Measurements from ENCODE around the gene KRT80.
A peak's percentile ranks its signal among the peaks of the same experiment; 100 is the strongest.

Gene KRT80

DNA sequence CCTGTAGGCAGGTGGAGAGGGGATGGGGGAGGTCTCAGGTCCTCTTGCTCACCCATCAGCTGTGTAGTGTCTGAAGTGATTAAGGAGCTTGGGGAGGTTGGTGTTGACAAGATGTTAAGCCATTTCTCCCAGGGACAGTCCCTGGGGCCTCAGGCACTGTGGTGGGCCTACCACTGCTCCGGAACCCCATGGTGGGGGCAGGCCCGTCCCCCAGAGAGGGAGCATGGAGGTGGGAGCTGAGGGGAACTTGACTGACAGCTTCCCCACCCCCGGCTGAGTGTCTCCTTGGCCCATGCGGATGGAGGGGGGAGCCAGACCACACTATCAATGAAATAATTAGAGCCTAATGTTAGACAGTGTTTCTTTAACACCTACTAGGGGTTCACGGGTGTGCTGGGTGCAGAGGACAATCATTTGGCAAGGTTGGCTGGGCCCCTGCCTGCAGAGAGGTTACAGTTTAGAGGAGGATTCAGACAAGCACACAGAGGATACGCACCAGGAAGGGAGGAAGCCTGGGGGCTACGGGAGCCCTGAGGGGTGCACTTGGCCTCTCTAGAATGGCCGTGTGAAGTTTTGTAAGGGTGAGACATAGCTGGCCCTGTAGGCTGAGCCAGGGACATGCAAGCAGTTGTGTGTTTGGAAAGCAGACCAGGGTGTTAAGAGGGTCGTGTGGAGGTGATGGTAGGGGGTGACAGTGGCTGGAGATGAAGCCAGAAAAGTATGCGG lies 19.3 kb upstream of the KRT80 start:
- no peak for DNase-seq (ENCODE audit: low read depth)

DNA sequence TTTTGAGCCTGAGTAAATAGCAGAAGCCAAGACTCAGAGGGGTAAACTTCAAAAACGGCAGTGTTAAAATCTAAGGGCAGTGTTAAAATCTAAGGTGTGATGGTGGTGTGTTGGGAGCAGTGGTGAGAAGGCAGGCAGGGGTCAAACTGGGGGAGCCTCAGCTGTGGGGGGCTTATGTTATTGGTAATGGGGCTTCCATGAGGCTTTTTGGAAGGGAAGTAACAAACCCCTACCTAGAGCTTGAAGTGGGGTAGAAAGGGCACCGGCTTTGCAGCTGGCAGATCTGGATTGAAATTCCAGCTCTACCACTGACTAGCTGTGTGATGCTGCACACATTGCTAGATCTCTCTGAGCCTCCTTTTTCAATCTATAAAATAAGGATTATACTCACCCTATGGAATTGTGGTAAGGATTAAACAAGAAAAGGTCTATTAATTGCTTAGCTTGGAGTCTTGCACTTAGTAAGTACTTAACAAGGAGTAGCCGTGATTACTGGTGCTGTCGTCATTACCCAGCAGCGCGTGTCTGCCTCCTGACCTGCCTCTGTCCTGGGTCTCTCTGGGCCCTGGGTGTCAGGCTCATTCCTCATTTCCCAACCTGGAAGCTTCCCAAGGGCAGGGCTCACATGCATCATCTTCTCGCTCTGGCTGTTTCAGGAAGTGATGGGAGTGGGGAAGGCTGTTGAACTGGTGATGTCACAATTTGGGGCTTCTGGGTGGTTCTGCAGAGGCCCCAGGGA lies 18.5 kb upstream of the KRT80 start:
- DNase-seq (ENCODE audit: low read depth): no peak

DNA sequence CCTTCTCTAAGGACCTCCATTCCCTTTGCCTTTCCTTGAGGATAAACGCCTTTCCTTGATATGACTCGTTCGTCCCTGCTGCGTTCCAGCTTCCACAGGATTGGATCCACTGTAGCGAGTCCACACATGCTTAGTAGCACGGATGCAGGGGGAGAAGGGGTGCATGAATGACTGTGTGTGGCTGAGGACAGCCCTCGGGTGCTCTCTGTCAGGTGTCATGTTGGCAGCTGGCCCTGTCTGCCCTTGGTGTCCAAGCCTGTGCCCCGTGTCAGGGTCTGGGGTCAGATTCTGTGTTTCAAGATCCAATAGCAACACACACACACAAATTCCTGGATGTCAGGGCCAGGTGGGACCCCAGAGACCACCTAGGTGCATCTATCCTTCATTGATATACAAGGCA lies 17.5 kb upstream of the KRT80 start:
- no peak for DNase-seq (ENCODE audit: low read depth)

DNA sequence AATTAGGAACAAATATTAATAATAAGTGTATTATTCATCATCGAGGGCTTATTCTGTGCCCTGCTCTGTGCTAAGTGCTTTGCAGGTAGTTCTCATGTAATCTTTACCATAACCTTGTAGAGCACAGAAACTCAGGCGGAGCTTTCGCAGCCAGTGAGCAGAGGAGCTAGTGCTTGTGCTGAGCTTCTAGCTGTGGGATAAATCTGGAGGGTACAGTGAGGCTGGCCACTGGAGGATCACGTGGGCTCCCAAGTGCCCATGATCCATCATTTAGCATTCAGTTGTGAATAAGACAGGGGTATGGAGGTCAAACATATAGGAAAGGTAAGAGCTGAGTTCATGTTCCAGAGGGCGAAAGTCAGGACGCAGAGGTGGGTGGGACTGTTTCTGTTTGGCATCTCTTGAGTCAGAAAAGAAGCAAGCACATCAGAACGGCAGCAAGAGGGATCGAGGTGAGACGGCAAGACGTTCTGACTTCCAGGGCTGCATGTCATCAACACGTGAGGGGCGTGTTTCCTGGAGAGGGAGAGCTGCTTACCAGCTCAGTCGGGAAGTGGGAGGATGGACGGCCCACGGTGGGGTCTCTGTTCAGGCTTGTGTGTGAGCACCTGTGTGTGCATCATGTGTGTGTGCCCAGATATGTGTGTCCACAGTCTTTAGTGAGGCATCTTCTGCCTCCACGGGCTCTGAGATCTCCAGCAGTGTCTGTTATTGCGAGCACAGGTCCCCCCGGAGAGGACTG lies 16.8 kb upstream of the KRT80 start:
- DNase-seq (ENCODE audit: low read depth): no peak

DNA sequence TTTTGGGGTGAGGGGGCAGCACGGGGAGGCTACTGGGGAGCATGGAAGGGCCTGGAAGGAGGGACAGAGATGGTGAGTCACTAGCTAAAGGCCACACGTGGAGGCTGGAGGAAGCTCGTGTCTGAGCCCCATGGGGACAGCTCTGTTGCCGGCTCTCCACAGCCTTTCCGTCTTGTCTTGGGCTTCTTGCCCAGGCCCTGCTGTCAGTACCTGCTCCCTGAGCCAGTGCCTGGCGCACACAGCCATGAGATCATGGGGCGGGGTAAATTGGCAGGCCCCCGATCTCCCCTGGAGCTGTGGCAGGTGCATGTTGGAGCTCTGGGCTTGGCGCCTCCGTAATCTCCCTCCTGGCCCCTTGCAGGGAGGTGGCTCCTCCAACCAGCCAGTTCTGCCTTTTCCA lies 16.1 kb upstream of the KRT80 start:
- DNase-seq (ENCODE audit: low read depth): no peak

DNA sequence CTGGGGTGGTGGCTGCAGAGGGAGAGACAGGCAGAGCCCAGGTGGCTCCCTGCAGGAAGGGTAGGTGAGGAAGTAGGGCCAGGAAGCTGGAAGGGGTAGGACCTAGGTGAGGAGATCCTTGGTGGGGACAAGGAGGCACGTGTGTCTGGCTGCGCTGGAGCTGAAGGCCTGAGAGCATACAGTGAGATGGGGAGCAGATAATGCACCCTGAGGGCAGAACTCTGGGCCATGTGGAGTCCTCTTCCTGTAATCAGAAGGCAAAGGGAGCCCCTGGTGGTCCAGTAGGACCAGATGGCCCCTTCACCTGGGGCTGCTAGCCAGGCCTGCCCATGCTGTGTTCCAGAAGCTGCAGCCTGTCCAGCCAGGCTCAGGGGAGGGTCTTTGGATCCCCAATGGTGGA lies 15.3 kb upstream of the KRT80 start:
- no peak for DNase-seq (ENCODE audit: low read depth)

DNA sequence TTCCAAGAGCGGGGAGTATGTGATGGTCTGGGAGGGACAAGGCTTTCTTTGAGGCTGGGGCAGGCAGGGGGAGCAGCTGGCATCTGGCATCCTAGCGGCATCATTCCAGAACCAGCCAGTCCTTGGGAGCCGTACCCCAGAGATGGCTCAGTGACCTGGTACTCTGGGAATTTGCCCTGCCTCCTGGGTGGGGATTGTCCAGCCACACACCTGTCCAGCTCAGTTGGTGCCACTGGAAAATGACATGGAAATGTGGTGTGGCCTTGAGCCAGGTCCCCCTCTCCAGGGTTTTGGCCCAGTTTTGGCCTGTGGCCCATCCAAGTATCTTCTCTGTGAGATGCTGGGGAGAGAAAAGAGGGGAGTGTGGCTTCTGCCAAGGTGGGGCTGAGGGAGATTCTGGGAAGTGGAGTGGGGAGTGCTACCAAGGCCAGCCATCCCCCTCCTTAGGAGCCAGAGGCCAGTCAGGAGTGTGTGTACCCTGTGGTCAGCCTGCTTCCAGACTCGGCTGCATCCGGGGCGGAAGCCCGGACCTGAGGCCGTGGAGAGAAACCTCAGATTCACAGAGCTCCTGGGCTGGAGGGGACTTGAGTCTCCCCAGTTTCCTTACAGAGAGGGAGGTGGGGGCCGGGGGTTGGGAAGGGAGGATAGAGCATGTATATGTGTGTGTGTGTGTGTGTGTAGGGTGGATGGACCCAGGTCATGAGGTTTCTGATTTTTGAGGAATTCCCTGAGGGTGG lies 14.7 kb upstream of the KRT80 start:
- no peak for DNase-seq (ENCODE audit: low read depth)

DNA sequence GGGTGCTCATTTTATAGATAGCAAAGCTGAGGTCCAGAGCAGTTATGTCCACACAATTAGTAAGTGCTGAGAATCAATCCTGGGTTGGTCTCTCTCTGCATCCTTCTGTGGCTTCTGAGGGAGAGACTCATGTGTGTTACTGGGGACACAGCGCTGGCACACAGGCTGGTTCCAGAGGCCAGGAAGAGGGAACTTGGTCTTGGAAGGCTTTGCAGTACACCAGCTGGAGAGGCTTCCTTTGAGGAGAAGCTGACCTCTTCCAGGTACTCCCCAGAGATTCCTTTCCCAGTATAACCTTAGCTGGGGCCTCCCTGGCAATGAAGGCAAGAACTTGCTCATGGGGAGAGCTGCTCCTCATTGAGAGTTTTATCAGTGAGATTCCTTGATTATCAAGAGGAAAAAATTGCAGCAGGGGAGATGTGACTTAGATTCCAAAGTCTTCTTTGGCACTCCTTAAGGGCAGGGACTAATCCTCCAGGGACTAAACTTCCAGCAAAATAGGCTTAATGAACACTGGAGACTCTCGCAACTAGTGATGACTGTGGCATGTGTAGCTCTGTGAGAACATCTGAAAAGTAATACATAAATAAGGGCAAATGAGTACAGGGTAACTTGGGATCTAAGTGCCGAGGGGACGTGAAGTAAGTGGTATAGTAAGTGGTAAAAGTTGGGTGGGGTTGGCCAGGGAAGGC lies 13.9 kb upstream of the KRT80 start:
- DNase-seq (ENCODE audit: low read depth): no peak

DNA sequence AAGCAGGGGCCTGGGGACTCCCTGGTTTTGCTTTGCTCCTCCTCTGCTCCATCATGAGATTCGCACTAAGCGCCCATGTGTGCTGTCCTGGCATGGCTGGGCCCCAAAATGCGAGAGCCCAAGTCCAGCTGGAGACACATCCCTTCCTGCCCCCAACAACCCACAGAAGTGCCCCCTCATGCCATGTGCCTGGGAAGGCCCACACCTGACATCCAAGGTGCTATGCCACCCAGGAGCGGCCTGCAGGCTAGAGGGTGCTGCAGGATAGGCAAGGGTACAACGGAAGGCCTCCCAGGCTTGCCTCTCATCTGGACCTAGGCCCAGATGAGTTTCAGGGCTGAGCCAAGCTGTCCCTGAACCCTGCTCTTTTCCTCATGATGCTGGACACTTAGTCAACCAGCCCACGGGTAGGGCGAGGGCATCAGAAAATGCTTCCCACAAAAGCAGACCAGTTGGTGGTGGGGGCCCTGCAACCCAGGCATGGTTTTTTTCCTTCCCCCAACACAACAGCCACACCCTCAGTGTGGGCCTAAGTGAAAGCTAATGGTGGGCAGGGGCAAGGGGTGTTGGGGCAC lies 13.2 kb upstream of the KRT80 start:
- DNase-seq (ENCODE audit: low read depth): no peak

DNA sequence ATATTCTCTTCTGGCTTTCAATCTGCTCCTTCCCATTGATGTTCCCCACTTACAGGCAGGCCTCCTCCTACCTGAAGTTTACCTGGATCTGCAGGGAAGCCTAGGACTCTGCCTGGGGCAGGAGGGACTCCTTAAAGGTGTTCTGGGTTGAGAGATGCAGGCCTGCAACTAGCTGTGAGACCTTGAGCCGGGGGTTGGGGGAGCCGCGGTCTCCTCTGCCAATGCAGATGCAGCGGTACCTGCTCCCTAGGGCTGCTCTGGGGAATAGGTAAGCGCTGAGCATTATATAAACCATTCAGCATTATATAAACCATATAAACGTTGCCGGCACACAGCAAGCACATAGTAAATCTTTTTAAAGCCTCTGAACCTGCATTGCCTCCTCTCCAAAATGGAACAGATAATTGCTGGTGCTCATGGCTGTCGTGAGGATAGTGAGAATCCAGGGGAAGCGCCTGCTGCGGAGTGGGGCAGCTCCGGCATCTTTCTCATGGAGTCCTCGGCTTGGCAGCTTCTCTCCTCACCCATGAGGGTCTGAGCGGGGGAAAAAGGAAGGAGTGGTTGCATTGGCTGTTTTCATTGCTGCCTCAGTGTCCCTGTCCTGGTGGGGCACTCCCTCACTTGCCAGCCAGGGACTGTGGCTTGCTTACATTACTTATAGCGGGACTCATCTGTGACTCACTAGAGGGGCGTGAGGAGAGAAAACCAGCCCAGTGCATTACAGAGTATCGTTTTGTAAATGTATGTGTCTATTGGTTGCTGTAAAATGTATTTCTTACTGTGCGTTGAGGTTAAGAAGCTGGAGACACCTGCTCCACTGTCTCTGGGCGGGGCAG lies 12.5 kb upstream of the KRT80 start:
- no peak for DNase-seq (ENCODE audit: low read depth)

DNA sequence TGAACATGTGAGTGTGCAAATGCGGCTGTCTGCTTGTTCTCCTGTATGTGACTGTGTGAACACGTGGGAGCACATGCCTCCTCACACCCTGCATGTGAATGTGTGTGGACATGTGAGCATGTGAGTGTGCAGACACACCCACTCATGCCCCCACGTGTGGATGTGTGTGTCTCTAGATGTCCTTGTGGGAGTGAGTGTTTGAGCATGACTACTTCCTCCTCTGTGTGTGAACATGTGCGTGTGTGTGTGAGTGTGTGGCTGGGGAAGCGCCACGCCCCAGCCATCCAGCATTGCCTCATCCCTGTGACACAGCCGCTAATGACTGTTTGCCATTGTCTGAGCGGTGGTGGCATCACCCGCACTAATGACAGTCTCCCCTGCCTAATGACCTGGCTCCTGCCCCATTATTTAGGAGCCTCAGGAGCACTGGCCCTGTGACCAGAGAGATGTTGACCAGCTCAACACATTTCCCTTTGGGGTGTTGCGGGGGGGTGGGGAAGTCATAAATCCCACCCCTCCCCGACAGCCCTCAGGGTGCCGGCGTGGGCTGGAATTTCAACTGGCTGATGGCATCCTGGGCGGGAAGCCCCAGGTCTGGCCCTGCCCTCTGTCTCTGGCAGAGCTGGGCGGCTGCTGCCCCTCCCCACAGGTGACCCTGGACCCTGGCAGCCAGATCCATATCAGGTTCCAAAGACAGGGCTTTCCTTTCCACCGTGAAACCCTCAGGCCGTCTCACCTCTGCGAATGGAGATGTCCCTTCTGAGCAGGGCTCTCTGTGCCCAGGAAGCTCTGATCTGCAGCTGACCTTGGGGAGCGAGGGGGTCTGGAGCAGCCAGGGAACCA lies 11.5 kb upstream of the KRT80 start:
- peak; percentile 9 for DNase-seq (ENCODE audit: low read depth)

DNA sequence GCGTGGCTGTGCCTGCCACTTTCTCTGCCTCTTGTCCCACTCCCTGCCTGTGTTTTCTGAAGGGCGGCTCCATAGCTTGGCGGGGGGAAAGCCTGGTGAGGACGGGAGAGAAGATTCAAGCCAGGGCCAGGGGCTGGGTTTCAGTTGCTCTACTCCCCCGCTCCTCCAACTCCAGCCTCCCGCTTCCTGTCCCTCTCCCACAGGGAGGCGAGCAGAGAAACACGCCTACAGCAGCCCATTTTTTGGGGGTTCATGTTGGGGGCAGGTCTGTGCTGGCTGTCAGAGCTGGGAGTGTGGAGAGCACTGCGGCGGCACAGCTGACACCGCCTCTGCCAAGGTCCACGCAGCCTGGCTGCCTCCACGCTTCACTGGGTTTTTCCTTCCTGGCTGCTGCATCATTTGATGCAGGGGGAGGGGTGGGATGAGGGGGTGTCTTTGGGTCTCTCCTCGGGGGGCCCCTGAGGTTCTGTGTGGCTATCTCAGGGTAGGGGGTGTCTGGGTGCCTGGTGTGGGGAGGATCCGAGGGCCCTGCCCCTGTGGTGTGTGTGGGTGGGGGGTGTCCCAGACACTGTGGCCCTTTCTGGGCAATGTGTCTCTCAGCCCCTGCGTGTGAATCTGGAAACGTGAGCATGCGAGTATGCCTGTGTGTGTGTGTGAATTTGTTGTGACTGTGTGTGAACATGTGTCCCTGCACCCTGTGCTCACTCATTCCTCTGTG lies 10.7 kb upstream of the KRT80 start:
- DNase-seq (ENCODE audit: low read depth): no peak

DNA sequence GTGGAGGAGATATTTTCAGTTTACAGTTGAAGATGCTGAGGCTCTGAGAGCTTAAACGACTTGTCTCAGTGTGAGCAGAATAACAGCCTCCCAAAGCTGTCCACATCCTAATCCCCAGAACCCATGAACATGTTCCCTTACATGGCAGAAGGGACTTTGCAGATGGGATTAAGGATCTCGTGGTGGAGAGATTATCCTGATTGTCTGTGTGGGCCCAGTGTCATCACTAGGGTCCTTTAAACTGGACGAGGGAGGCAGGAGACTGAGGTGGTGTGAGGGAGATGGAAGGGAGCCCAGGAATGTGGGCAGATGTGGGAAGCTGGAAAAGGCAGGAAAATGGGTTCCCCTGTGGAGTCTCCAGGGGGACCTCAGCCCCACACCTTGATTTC lies 9.6 kb upstream of the KRT80 start:
- no peak for DNase-seq (ENCODE audit: low read depth)

DNA sequence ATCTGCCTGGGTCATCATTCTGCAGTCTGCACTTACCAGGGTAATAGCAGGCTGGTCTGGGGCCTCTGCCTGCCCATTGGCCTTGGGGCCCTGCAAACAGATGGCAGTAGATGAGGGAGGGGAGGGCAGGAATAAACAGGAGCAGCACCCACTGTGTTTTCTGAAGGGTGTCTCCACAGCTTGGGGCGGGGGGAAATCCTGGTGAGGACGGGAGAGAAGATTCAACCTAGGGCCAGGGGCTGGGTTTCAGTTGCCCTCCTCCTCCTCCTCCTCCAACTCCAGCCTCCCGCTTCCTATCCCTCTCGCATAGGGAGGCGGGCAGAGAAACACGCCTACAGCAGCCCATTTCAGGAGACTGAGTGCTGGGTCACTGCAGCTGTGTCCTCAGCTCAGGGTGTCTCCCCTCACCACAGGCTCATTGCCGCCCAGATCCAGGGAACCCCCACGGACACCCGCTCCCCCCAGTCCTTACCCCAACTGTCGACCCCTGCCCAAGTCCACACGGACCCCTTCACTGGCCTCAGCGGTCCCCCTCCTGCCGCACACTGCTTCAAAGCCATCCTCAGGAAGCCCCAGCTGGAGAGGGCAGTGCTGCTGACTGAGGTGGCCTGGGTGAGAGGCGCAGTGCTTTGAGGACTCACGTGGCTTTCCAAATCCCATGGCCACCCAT lies 9.1 kb upstream of the KRT80 start:
- no peak for DNase-seq (ENCODE audit: low read depth)

DNA sequence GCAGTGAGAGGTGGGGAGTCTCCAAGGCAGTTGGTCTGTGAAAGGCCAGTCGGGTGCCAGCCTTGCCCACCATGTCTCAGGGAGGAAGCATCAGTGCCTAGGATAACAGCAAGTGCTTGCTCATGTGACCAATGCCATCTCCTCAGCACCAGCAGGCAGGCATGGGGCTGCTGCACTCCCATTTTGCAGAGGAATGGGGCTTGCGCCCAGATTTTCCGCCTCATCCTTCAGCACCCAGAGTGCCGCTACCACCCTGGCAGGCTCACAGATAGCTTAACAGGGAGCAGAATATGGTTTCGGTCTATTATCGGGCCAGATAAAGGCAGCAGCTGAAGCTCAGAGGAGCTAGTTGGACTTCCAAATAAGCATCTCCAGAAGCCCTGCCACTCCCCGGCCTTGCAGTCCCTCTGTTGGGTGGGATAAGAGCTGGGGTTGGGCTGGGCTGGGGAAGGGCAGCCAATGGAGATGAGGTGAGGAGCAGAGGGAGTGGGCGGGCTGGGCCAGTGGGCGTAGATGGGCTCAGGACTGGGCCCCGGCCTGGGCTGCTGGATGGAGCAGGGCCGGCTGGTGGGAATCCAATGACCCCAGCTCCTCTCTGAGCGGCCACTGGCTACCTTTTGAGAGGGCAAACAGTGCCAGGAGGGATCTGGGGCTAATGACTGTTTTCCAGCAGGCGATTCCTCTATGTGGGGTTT lies 8.4 kb upstream of the KRT80 start:
- DNase-seq (ENCODE audit: low read depth): no peak

DNA sequence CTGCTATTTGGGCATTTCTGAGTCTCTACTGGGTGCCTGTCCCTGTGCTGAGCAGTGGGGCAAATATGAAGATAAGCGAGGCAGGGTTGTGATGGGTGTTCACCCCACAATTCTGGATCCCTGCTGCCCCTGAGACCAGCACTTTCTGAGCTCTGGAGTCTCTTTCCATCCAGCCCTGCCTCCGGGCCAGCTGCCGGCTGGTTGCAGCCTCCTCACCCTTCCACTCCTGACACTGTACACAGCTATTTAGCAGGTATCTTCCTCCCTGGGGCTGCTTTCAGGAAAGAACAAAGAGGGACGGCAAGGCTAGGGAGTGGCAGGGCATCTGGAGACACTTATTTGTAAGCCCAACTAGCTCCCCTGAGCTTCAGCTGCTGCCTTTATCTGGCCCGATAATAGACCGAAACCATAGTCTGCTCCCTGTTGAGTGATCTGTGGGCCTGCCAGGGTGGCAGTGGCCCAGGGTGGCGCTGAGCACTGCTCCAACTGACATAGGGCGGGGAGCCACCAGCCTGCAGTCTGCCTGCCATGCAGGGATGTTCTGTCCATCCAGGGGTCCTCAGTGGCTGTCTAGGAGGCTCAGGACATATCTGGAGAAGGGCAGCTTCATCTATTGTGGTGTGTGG lies 7.6 kb upstream of the KRT80 start:
- no peak for DNase-seq (ENCODE audit: low read depth)
